Stimulated activated CD8-positive, alpha-beta memory T cell treated with anti-CD3 and anti-CD28 coated beads, Interleukin-15, amount 100 ng/mL, for 4 hours (primary cell): ENCODE measurements around the gene SYNE2.
"Not testable (repeated sequence)": the region's sequence is repeated elsewhere in the genome, so short reads cannot be mapped to it uniquely, and the experiment has no call there.

Experiments used
- DNase-seq, 2 donors: peaks; one replicate each; pipeline ENCODE4 v3.0.0-alpha.2; 2020; ENCODE audit warnings: low read depth in 2 of 2

SYNE2 gene

GRCh38 chr14:64035143-64035542 lies 182.3 kb downstream of the SYNE2 start:
- no peak for DNase-seq

DNA sequence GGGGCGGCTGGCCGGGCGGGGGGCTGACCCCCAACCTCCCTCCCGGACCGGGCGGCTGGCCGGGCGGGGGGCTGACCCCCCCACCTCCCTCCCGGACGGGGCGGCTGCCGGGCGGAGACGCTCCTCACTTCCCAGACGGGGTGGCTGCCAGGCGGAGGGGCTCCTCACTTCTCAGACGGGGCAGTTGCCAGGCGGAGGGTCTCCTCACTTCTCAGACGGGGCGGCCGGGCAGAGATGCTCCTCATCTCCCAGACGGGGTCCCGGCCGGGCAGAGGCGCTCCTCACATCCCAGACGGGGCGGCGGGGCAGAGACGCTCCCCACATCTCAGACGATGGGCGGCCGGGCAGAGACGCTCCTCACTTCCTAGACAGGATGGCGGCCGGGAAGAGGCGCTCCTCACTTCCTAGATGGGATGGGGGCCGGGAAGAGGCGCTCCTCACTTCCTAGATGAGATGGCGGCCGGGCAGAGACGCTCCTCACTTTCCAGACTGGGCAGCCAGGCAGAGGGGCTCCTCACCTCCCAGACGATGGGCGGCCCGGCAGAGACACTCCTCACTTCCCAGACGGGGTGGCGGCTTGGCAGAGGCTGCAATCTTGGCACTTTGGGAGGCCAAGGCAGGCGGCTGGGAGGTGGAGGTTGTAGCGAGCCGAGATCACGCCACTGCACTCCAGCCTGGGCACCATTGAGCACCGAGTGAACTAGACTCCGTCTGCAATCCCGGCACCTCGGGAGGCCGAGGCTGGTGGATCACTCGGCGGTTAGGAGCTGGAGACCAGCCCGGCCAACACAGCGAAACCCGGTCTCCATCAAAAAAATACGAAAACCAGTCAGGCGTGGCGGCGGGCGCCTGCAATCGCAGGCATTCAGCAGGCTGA lies 185.3 kb downstream of the SYNE2 start:
- DNase-seq = not testable (repeated sequence)

- DNase-seq = no peak
These were observed 186.2 kb downstream of the SYNE2 start for GRCh38 chr14:64038841-64039542.

DNA sequence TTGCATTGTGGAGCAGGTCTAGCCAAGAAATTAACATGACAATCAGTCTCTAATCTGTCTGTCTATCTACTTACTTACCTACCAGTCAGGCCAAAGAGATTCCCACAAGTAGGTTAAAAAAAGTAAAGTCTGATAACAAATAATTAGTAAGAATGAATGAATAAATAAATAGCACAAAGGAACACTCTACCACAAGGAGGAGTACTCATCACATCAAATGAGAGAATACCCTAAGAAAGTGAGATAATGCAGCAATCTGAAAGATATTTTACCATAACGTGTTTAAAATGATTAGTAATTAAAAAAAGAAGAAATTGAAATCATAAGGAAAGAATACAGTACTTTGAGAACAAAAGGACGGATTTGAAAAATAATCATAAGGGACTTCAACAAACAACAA lies 187.2 kb downstream of the SYNE2 start:
- DNase-seq = no peak

- DNase-seq = not testable (repeated sequence)
These were observed 190.5 kb downstream of the SYNE2 start for GRCh38 chr14:64043296-64043695.

GRCh38 chr14:64045091-64045490 lies 192.3 kb downstream of the SYNE2 start:
- no peak for DNase-seq

DNA sequence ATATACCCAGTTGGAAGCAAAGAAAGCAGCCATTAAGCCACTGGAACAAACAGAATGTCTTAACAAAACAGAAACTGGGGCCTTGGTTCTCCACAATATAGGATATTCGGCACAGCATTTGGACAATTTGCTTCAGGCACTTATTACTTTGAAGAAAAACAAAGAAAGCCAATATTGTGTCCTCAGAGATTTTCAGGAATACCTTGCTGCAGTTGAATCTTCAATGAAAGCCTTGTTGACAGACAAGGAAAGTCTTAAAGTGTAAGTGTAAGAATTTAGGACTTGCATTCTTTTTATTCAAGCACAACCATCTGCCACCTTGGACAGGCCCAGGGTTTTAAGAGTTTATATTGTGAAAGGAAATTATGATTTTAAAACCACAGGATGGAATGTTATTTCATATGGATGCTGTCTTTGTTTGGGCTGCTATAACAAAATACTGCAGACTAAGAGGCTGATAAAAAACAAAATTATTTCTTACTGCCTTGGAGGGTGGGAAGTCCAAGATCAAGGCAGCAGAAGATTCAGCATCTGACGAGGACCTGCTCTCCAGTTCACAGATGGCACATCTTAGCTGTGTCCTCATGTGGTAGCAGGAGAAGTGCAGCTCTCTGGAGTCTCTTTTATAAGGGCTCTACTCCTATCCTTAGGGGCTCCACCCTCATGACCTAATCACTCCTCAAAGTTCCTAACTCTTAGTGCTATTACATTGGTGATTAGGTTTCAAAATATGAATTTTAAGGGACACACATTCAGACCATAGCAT lies 197.0 kb downstream of the SYNE2 start:
- DNase-seq = no peak

DNA sequence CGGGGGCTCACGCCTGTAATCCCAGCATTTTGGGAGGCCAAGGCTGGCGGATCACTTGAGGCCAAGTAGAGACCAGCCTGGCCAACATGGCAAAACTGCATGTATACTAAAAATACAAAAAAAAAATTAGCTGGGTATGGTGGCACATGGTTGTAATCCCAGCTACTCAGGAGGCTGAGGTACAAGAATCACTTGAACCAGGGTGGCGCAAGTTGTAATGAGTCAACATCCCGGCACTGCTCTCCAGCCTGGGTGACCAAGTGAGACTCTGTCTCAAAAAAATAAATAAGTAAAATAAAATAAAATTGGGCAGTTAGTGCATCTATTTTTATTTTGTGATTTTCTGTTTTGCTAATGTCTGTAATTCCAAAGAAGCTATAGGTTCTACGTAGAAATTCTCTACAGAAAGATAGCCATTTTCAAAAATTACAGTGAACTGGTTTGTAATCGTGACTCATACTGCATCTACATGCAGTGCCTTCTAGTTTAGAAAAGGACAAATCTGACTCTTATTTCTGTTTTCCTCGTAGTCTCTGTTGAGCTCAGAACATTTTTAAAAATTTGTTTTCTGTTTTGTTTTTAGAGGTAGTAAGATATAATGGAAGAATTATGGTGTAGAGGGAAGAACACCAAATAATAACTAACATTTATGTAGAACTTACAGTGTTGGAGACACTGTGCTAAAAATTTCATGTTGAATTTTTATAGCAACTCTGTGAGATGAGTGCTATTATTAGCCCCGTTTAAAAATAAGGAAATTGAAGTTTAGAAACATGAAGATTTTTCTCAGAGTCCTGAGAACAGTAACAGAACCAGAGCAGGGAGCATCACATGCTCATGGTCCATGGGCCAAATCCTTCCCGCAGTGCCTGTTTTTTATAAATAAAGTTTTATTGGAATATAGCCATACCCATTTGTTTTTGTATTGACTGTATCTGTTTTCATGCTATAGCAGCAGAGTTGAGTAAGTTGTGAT lies 201.2 kb downstream of the SYNE2 start:
- DNase-seq = no peak

GRCh38 chr14:64059454-64060198 lies 206.8 kb downstream of the SYNE2 start:
- DNase-seq = no peak

DNA sequence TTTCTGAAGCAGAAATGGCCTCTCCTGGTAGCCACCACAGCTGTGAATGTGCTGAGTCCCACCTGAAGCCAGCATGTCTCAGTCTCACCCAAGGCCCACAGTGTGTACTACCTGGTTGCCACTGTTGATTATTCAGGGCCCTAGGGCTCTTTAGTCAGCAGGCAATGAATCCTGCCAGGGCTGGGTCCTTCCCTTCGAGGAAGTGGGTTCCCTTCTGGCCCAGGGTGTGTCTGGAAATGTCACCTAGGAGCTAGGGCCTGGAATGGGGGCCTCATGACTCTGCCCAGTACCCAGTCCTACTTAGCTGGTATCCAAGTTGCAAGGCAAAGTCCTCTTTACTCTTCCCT lies 207.4 kb downstream of the SYNE2 start:
- no peak for DNase-seq

DNA sequence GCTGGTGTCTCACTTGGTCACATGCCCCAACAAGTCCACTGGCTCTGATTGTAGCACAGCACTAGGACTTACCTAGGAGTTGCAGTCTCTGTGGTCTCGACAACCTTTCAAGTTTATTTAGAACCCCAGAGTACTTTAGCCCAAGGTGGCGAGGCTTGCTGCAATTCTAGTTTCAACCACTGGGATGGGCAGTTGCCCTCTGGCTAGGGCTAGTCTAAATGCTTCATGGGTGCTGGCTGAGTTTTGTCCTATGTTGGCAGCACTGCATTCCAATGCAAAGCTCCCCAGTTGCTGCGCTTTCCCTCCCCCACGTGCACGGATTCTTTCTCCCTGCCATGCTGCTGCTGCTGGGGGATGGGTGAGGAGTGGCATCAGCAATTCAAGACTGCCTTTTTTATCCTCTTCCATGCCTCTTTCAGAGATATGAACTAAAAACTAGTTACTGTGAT lies 207.9 kb downstream of the SYNE2 start:
- DNase-seq = no peak

DNA sequence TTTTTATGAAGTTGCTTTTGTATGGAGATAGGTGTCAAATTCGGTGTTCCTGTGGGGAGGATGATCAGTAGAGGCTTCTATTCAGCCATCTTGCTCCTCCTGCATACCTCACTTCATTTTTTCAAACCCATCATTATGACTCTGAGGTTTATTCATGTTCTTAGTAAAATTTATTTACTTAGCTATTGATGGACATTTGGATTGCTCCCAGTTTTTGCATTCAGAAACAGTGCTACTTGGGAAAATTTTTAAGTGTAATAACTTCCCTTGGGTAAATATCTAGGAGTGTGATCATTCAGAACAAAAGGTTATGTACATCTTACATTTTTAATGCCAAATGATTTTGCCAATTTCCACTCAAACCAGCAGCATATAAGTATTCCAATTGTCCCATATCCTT lies 208.3 kb downstream of the SYNE2 start:
- DNase-seq = no peak

DNA sequence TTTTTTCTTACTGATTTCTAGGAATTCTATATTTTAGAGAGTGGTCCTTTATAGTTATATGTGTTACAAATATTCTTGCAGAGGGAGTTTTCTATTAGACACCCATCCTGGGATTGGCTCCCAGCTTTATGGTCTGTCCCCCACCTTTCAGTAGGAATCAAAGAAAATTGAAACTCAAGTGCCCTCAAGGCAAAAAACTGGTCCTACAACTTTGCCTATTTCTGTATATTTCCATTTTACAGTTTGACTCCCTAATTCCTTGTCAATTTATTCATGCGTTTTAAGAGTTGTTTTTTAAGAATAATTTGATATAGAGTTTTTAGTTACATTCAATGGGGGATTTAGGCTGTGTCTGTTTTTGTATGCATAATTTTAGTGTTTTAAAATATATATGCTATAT lies 208.9 kb downstream of the SYNE2 start:
- DNase-seq = no peak

- DNase-seq = no peak
These were observed 209.7 kb downstream of the SYNE2 start for GRCh38 chr14:64062381-64063115.

DNA sequence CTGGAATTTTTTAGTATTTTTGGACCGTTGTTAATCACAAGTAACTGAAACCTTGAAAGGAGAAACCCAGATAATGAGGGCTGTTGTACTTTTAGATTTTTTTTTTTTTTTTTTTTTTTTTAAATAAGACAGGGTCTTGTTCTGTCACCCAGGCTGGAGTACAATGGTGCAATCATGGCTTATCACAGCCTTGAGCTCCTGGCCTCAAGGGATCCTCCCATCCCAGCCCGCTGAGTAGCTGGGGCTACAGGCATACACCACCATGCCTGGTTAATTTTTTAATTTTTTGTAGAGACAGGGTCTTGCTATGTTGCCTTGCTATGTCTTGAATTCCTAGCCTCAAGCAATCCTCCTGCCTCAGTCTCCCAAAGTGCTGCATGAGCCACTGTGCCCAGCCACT lies 211.6 kb downstream of the SYNE2 start:
- no peak for DNase-seq

- DNase-seq = no peak
These were observed 217.0 kb downstream of the SYNE2 start for GRCh38 chr14:64069634-64070359.

DNA sequence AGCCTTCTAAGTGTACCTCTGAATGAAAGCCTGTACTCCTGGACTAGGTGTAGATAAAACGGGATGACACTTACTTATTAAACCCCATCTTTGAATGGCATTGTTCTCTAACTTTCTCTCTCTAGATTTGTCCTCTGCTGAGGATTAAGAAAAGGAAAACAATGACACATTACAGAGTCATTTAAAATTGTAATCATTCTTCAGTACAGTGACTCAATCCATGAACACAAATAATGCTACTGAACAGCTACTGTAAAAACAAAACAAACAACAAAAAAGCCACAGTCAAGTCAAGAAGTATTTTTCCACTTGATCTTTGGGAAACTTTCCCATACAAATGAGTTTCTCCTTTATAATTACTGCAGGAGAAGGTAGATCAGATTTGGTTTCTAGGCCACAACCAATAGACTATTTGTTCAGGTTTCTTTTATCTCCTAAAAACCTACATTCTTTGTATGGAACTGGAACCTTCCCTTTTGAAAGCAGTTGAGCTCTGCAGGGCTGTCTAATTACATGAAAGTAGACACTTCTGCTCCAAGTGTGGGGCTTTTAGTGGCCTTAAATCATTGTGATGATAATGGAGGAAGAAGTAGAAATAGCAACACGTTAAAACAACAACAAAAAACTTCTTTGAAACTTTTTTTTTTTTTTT lies 222.3 kb downstream of the SYNE2 start:
- DNase-seq = no peak

DNA sequence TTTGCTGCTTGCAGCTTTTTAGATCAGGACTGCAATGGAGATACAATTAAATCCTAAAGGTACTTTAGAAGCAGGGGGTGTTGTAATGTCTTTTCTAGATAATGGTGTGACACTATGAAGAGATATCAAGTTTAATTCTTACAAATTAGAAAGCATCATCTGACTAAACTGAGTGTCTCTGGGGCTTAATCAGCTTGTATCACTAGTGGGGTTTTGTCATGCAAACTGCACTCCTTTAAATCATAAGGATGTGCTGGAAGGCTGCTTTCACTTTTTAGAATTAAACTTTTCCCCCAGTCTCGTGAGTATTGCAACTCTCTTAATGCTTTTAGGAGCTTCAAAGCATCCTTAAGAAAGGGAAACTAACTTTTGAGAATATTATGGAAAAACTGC lies 222.8 kb downstream of the SYNE2 start:
- DNase-seq = no peak

- DNase-seq = no peak
These were observed 227.6 kb downstream of the SYNE2 start for GRCh38 chr14:64080452-64080851.
